ENCODE measurements around the gene FLT4.

FLT4 gene

DNA sequence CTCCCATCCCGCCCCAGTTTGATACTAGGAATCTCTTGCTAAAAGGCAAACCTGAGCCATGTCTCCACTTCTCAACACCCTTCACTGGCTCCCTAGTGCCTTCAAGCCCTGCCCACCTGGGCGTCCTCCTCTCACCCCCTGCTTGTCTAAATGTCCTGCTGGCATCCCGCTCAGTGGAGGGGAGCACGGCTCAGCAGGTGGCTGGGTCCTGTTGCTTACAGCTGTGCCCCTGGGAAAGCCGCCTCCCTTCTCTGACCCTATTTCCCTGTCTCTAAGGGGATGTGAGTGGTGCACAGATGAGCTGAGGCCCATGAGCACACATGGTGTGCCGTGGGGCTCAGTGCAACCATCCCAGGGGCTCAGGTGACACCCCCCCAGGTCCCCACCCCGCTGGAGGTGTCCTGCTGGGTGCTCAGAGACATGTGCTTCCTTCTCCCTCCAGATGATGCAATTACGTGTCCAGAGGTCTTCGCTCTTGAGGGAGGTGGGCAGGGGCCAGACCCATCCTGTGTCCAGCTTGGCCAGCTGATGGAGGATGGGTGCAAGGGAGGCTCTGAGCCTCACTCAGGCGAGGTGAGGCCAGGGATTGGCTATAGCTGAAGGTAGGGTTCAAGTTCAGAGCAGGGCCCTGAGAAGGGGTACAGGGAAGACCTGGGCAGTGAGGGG, 24.1 kb downstream of the FLT4 start:
- no peak for DNase-seq

DNA sequence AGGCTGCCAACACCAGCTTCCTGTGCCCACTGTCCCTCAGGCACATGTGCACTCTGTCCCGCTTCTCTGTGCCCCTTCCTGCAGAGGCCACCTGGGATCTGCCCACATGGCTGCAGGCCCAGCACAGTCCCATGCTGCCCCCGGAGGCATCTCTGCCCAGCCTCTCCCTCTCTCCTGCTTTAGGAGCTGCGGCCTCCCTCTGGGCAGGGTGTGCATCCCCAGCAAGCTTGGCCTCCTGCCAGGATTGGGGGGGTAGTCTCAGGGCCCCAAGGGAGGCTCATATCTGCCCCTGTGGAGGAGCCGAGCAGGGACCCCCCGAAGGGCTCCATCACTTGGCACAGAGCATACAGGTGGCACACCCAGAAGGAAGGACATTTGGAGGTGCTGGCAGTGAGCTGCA, 24.8 kb downstream of the FLT4 start:
- DNase-seq = no peak

GRCh38 chr5:180623844-180624243, 25.6 kb downstream of the FLT4 start:
- DNase-seq = no peak

GRCh38 chr5:180623411-180623834, 26.0 kb downstream of the FLT4 start:
- DNase-seq = no peak

GRCh38 chr5:180622910-180623309, 26.5 kb downstream of the FLT4 start:
- DNase-seq = no peak

DNA sequence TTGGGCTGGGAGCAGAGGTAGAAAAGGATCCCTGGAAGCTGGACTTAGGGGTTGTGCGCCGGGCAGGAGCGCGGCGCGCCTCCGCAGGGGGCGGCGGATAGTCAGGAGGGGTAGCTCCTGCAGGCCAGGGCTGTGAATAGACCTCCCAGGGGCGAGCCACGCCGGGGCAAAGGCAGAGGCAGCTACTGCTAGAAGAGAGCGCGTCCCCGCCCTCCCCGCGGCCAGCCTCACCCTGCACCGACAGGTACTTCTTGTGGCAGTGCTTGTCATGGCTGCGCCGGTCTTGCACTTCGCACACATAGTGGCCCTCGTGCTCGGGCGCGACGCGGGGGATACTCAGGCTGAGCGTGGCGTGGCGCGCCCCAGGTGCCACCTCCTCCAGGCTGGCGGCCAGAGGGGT, 28.1 kb downstream of the FLT4 start:
- no peak for DNase-seq

GRCh38 chr5:180620014-180620413, 29.4 kb downstream of the FLT4 start:
- no peak for DNase-seq

DNA sequence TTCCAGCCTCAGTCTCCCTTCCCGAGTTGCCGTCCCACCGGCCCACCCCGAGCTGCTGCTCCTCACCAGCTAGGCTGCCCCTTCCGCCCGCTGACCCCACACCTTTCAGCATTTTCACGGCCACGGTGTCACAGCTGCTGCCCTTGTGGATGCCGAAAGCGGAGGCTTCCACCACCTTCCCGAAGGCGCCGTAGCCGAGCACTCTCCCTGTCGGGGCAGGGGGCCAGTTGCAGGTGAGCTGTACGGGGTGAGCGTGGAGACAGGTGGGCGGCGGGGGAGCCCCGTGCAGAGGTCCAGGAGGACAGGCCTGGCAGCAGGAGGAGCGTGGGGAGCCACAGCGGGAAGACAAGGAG, 29.9 kb downstream of the FLT4 start:
- DNase-seq = no peak

- peak; percentile 55 for DNase-seq
Observed at GRCh38 chr5:180618829-180619562, 30.4 kb downstream of the FLT4 start.

- no peak for DNase-seq
Observed at GRCh38 chr5:180618487-180618828, 30.9 kb downstream of the FLT4 start.

DNA sequence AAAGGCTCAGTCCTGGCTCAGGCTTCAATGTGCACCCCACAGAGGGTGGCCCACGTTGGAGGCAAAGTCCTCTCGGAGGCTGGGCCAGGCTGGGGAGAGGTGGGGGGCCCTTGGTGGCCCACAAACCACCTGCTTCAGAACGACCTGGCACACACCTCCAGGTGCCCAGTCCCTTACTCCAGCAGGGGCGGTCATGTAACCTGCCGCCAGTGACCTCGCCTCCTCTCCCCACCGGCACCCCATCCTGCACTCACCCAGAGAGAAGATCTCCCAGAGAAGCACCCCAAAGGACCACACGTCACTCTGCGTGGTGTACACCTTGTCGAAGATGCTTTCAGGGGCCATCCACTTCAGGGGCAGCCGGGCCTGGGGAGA, 35.6 kb downstream of the FLT4 start:
- DNase-seq = no peak

DNA sequence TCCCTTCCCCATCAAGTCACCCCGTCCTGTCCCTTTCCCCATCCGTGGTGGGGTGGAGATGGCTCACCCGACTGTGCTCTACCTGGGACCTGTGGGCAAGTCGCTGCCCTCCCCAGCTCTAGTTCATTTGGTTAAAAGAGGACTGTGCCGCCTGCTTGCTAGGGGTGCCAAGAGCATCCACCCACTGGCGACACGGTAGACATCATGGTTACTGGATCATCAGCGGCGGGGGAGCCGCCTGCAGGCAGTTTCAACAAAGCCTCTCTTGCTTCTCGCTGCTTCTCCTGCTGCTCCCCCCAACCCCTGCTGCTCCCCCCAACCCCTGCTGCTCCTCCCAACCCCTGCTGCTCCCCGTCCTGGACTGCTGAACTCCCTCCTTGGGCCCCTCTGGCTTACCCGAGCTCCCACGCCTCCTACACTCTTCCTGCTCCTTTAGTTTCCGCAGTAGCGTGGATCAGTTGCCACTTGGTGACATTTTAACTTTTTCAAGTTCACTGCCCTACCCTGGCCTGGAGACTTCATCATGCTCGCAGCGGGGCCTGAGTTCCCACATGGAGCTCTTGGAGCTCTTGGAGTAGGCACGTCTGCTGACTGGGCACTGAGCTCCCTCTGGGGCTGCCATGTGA, 36.1 kb downstream of the FLT4 start:
- DNase-seq = no peak

- no peak for DNase-seq
Observed at GRCh38 chr5:180612683-180613082, 36.7 kb downstream of the FLT4 start.

DNA sequence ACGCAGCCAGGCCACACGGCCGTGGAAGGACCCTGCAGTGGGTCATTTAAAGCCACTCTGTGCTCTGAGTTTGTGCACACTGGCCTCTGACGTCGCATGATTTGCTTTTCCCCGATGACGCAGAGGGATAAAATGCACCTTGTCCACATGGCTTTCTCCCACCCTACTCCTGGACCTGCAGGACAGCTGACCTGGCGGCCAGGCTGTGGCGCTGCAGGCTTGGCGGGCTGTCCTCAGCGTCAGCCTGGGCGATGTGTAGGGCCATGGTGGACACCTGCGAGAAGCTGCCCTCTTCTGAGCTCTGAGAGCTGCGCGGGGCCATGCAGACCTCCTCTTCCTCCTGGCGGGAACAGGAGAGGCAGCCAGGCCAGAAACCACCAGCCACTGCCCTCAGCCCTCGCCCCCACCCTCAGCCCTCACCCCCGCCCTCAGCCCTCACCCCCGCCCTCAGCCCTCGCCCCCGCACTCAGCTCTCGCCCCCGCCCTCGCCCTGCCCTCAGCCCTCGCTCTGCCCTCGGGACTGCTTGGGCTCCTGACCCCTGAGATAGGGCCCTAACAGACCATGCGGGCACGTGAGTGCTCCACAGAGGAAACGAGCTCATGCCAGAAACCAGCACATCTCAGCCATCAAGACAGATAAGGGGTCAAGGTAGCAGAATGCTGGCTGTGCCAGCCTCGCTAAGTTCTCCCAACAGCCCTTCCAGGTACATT, 38.1 kb downstream of the FLT4 start:
- no peak for DNase-seq

DNA sequence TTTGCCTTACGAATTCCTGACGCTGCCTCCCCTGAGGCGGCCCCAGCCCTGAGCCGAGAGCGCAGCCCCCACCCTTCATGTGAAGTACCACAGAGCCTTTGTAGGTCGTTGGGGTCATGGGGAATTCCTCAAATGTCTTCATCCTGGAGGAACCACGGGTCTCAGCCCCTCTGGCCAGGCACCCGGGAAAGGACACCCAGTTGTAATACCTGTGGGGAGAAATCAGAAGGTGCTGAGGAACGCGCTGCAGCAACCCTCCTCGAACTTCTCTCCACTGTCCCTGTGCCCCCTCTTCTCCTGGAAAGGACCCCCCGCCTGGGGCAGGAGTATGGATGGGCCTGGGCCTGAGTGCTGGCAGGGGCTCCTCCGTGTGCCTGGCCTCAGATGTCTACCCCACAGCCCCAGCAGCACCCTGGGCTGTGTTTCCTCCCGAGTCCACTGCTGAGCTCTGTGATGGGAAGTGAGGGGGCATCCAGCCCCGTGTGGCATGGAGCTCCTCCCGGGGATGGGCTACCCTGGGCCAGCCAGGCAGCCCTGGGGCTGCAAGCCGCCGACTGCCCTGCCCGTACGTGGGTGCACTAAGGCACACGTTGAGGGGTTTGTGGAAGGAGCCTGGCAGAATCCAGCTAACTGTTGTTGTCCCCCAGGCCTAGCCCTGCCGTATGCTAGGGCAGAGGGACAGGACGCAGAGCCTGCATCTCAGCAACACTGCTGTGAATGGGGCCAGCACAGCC, 39.4 kb downstream of the FLT4 start:
- no peak for DNase-seq

- no peak for DNase-seq
Observed at GRCh38 chr5:180609386-180609785, 40.0 kb downstream of the FLT4 start.

- DNase-seq = no peak
Observed at GRCh38 chr5:180608572-180609310, 40.7 kb downstream of the FLT4 start.

- DNase-seq = peak; percentile 42
Observed at GRCh38 chr5:180607861-180608571, 41.4 kb downstream of the FLT4 start.

- no peak for DNase-seq
Observed at GRCh38 chr5:180606215-180606785, 43.1 kb downstream of the FLT4 start.

DNA sequence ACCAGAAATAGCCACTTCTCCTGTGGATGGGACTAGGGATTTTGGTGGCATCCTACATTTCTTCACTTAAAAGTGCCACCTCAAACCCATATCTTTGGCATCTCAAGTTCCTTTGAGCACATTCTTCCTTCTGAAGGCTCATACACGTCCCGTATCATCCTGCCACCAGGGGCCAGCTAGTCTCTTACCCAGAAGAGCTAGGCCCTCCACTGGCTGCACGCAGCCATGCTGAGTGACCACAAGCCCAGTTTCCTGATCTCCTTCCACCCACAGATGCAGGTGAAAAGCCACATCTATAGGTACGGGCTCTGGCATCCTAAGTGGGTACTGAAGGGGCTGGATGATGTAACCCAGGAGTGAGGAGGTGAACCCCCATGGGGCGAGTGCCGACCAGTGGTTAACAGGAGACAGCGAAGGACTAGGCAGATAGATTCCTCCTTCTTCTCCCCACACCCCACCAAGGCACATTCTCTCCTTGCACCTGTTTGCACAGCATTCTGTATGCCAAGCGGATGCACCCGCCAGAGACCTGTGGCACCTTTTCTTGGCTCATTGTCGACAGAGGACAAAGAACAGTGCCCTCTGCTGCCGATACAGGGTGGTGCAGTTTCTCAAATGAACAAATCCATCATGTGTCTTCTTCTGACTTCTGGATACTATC, 43.7 kb downstream of the FLT4 start:
- peak; percentile 78 for DNase-seq

- DNase-seq = no peak
Observed at GRCh38 chr5:180604271-180604670, 45.1 kb downstream of the FLT4 start.
